HEK293 (cell line): ENCODE data around the gene RALGAPA1.

Source experiments
- SETDB1 ChIP-seq: IDR thresholded peaks from one replicate; pipeline ENCODE4 v1.6.1; 2017; ENCODE audit warnings: mild to moderate bottlenecking, low read length, moderate library complexity, mixed read lengths; ENCODE audit not compliant: insufficient read length
- YY1 ChIP-seq: fragments of 450-650 bp; formaldehyde crosslinking; IDR thresholded peaks from 2 replicates; pipeline ENCODE4 v1.5.1; 2018; ENCODE audit warnings: missing biosample characterization, missing genetic modification characterization
- ZNF10 ChIP-seq: fragments of 450-650 bp; formaldehyde crosslinking; IDR thresholded peaks from 2 replicates; pipeline ENCODE4 v1.5.1; 2017; ENCODE audit warnings: missing biosample characterization, missing genetic modification characterization
- ZNF138 ChIP-seq: fragments of 450-650 bp; formaldehyde crosslinking; IDR thresholded peaks from 2 replicates; pipeline ENCODE4 v1.5.1; 2016; ENCODE audit warnings: missing biosample characterization, missing genetic modification characterization, borderline replicate concordance
- ZNF426 ChIP-seq: fragments of 450-650 bp; formaldehyde crosslinking; IDR thresholded peaks from 2 replicates; pipeline ENCODE4 v1.5.1; 2017; ENCODE audit warnings: missing biosample characterization, missing genetic modification characterization, mild to moderate bottlenecking, inconsistent platforms, moderate library complexity
- ZNF514 ChIP-seq: fragments of 450-650 bp; formaldehyde crosslinking; IDR thresholded peaks from 2 replicates; pipeline ENCODE4 v1.5.1; 2016; ENCODE audit warnings: missing biosample characterization, missing genetic modification characterization
- ZNF747 ChIP-seq: fragments of 450-650 bp; formaldehyde crosslinking; IDR thresholded peaks from 2 replicates; pipeline ENCODE4 v1.5.1; 2016; ENCODE audit warnings: missing biosample characterization, missing genetic modification characterization
- TF ChIP-seq, protein P1 (sequence below): fragments of 450-650 bp; formaldehyde crosslinking; IDR thresholded peaks from 2 replicates; pipeline ENCODE4 v1.5.1; 2016; ENCODE audit warnings: missing biosample characterization, missing genetic modification characterization, borderline replicate concordance
- TF ChIP-seq, protein P2 (sequence below): fragments of 450-650 bp; formaldehyde crosslinking; IDR thresholded peaks from 2 replicates; pipeline ENCODE4 v1.5.1; 2016; ENCODE audit warnings: missing biosample characterization, missing genetic modification characterization

DNA sequence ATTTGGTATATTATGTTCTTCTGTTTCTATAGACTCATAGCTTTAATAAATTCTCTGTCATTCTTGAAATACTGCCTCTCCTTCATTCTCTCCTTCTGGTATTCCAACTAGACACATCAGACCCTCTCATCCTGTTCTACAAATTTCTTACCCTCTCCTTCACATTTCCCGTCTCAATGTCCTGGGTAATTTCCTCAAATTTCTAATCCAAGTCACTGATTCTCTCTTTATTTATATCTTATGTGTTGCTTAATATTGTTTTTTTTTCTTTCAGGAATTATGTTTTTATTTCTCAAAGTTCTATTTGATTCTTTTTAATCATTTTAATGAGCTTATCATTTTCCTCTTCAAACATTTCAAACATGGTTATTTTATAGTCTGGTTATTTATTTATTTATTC is 94.0 kb downstream of the RALGAPA1 start:
- TF ChIP-seq, protein P1, sequence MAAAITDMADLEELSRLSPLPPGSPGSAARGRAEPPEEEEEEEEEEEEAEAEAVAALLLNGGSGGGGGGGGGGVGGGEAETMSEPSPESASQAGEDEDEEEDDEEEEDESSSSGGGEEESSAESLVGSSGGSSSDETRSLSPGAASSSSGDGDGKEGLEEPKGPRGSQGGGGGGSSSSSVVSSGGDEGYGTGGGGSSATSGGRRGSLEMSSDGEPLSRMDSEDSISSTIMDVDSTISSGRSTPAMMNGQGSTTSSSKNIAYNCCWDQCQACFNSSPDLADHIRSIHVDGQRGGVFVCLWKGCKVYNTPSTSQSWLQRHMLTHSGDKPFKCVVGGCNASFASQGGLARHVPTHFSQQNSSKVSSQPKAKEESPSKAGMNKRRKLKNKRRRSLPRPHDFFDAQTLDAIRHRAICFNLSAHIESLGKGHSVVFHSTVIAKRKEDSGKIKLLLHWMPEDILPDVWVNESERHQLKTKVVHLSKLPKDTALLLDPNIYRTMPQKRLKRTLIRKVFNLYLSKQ (tag by site-specific recombination) = no peak
- TF ChIP-seq, protein P2, sequence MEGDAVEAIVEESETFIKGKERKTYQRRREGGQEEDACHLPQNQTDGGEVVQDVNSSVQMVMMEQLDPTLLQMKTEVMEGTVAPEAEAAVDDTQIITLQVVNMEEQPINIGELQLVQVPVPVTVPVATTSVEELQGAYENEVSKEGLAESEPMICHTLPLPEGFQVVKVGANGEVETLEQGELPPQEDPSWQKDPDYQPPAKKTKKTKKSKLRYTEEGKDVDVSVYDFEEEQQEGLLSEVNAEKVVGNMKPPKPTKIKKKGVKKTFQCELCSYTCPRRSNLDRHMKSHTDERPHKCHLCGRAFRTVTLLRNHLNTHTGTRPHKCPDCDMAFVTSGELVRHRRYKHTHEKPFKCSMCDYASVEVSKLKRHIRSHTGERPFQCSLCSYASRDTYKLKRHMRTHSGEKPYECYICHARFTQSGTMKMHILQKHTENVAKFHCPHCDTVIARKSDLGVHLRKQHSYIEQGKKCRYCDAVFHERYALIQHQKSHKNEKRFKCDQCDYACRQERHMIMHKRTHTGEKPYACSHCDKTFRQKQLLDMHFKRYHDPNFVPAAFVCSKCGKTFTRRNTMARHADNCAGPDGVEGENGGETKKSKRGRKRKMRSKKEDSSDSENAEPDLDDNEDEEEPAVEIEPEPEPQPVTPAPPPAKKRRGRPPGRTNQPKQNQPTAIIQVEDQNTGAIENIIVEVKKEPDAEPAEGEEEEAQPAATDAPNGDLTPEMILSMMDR (tag by site-specific recombination) = no peak
- TF ChIP-seq ZNF426 (tag by site-specific recombination) (no peak), ZNF138 (tag by site-specific recombination) (no peak), ZNF514 (tag by site-specific recombination) (no peak), YY1 (tag by site-specific recombination) (no peak), ZNF747 (tag by site-specific recombination) (no peak), SETDB1 (no peak), ZNF10 (tag by site-specific recombination) (no peak)
